Cardiac septum (tissue), 1 donor: ENCODE measurements around the gene NLRP12. TPM values are rescaled to one million over a fixed set of nuclear protein-coding genes. Genes with fewer than 3 reads are reported as not detected.
A peak's percentile ranks its signal among the peaks of the same experiment; 100 is the strongest.
"Not testable (repeated sequence)": the region's sequence is repeated elsewhere in the genome, so short reads cannot be mapped to it uniquely, and the experiment has no call there.

Source experiments
- DNase-seq: peaks from one replicate; pipeline ENCODE4 v3.0.0-alpha.2; 2020; ENCODE audit warnings: low spot score
- intact Hi-C: fragments of 100-400 bp; cut with DNase I; formaldehyde crosslinking; loops from one replicate; pipeline ENCODE4 v1.14.0; 2022
- total RNA-seq: library from RNA; stranded (reverse); fragmentation: NEBNext Ultra II Directional; extraction: Animal tissue kit (Norgen Biotek cat#: 25700); gene quantifications from one replicate; pipeline ENCODE4 v1.2.1, GENCODE V29; 2021
- donor health status: DM: no; HTN: no; CAD: no.

The NLRP12 gene
- total RNA-seq, 1 donor from 2014 or later: 0.57 TPM

GRCh38 chr19:53840914-53841313, 16.8 kb upstream of the NLRP12 start:
- intact Hi-C loops: not testable (repeated sequence)

DNA sequence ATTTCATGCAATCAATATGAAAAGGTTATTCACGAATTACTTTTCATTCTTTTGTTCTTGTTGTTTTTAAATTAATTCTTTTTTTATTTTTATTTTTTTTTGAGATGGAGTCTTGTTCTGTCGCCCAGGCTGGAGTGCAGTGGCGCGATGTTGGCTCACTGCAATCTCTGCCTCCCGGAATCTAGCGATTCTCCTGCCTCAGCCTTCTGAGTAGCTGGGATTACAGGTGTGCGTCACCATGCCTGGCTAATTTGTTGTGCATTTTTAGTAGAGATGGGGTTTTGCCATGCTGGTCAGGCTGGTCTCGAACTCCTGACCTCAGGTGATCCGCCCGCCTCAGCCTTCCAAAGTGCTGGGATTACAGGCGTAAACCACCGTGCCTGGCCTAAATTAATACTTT, 16.1 kb upstream of the NLRP12 start:
- DNase-seq, intact Hi-C loops: not testable (repeated sequence)

More at GRCh38 chr19:53840914-53841313, 16.8 kb upstream of the NLRP12 start:
- DNase-seq: not testable (repeated sequence)

GRCh38 chr19:53838446-53838845, 14.3 kb upstream of the NLRP12 start:
- DNase-seq, intact Hi-C loops: not testable (repeated sequence)

DNA sequence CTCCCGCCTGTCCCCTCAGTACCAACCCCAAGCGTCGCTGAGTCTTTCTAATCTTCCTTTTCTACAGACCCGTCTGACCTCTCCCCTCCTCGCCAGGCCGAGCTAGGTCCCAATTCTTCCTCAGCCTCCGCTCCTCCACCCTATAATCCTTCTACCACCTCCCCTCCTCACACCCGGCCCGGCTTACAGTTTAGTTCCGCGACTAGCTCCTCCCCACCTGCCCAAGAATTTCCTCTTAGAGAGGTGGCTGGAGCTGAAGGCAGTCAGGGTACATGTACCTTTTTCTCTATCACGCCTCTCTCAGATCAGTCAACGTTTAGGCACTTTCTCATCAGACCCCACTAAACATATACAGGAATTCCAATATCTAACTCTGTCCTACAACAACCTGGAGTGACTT, 8.7 kb upstream of the NLRP12 start:
- intact Hi-C loops, DNase-seq: not testable (repeated sequence)

GRCh38 chr19:53828531-53828930, 4.4 kb upstream of the NLRP12 start:
- intact Hi-C loops: no loop called here
- no peak for DNase-seq

- intact Hi-C loops: no loop called here
These were observed 2.8 kb upstream of the NLRP12 start for GRCh38 chr19:53826876-53827275.

DNA sequence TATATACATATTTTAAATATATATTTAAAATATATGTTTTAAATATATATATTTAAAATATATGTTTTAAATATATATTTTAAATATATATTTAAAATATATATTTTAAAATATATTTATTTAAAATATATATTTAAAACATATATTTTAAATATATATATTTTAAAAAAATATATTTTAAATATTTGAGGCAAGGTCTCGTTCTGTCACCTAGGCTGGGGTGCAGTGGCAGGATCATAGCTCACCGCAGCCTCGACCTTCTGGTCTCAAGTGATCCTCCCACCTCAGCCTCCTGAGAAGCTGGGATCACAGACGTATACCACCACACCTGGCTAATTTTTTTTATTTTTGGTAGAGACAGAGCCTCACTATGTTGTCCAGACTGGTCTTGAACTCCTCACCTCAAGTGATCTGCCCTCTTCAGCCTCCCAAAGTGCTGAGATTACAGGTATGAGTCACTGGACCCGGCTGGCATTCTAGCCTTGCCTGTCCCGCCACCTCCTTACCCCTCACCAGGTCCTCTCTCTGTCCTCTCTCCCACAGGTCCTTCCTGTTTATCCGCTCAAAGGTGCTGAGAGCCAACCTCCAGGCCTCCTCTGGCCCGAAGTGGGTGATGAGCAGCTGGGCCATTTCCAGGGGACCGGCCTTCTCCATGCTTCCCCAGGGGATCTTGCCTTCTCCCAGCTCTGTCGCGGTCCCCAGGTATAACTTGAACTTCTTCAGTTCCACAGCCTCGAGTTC, 564 bp downstream of the NLRP12 start:
- intact Hi-C loops: no loop called here
- peak; percentile 80 for DNase-seq

More at GRCh38 chr19:53826876-53827275, 2.8 kb upstream of the NLRP12 start:
- no peak for DNase-seq

- intact Hi-C loops: no loop called here
- DNase-seq: no peak
These were observed 4.3 kb downstream of the NLRP12 start for GRCh38 chr19:53819861-53820260.

DNA sequence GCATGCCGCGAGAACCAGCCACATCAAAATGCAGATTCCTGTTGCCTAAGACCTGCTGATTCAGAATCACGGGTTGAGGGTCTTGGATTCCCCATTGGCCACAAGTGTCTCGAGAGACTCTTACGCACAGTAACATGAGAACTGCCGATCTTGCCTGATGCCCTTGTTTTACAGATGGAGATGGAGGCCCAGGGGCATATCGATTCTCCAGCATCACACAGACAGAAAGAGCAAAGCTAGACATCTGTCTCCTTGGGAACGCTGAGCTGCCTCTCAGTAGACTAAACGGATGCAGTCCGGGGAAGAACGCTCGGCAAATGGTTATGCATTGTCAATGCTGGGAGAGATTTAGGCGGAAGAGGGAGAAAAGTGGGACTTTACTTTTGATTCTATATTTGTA, 5.4 kb downstream of the NLRP12 start:
- DNase-seq: no peak
- intact Hi-C loops: no loop called here

DNA sequence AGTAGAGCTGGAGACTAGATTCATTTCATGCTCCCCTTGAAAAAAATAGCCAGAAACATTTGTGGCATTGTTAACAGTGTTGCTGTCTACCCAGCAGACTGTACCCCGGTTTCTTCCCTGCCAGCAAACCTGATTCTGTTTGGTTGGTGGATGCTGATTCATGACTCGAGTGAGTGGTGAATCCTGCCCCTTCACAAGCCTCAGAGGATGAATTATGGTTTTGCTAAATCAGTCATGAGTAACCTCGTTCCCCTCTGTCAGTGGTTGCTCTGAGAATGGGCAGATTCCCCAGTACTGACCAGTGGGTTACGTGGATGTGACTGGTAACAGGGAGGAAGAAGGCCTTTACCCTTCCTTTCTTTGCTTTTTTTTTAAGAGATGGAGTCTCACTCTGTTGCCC, 10.1 kb downstream of the NLRP12 start:
- DNase-seq: no peak
- intact Hi-C loops: no loop called here

GRCh38 chr19:53812335-53812734, 11.8 kb downstream of the NLRP12 start:
- intact Hi-C loops: no loop called here
- DNase-seq: no peak

GRCh38 chr19:53810891-53811290, 13.2 kb downstream of the NLRP12 start:
- no peak for DNase-seq
- intact Hi-C loops: no loop called here

DNA sequence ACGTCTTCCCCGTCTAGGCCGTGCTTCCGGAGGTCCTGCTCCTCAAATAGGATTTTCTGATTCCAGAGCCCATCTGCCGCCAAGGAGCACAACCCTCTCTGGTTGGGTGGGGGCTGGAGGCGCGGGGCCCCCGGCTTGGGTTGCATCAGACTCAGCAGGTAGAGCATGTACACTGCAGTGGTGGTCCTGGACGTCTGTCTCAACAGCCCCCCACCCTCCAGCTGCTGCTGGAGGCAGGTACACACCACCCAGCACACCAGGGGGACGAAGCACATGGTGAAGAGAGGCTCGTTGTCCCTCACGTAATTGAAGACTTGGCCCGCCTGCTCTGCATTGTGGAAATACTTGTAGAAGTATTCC, 13.9 kb downstream of the NLRP12 start:
- intact Hi-C loops: no loop called here

GRCh38 chr19:53809518-53810186, 14.5 kb downstream of the NLRP12 start:
- no peak for DNase-seq
- intact Hi-C loops: no loop called here

More for the DNA sequence above, 13.9 kb downstream of the NLRP12 start:
- no peak for DNase-seq

GRCh38 chr19:53808710-53809125, 15.4 kb downstream of the NLRP12 start:
- no peak for DNase-seq
- intact Hi-C loops: no loop called here

DNA sequence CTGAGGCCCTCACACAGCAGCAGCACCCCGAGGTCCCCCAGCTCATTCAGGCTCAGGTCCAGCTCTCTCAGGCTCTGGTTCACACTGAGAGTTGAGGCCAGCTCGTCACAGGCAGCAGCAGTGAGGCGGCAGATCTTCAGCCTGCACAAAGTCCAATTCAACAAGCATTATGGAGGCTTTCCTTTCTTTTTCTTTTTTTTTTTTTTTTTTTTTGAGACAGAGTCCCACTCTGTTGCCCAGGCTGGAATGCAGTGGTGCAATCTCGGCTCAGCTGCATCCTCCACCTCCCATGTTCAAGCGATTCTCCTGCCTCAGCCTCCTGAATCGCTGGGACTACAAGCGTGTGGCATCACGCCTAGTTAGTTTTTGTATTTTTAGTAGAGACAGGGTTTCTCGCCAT, 22.9 kb downstream of the NLRP12 start:
- no peak for DNase-seq
- intact Hi-C loops: no loop called here

DNA sequence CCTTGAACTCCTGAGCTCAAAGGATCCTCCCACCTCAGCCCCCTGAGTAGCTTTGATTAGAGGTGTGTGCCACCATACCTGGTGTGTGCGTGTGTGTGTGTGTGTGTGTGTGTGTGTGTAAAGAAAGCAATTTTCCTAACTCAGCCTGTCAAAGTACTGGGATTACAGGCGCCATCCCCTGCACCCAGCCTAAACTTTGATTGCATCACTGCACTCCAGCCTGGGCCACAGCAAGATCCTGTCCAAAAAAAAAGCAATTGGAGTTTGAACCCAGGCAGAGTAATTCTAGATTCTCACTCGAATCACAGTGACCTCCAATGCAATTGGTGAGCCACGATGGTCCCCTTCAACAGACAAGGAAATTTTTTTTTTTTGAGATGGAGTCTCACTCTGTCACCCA, 29.1 kb downstream of the NLRP12 start:
- intact Hi-C loops: no loop called here
- no peak for DNase-seq

- peak; percentile 92 for DNase-seq
- intact Hi-C loops: loop anchor here (5.0 kb wide), 1 partner anchor 229 kb away; no protein-coding TSS in a partner anchor
These were observed 31.2 kb downstream of the NLRP12 start for GRCh38 chr19:53792721-53793433.

- no peak for DNase-seq
- intact Hi-C loops: loop anchor here (5.0 kb wide), 1 partner anchor 232 kb away; no protein-coding TSS in a partner anchor
These were observed 34.1 kb downstream of the NLRP12 start for GRCh38 chr19:53789708-53790678.
